Testis (tissue), 3 donors: ENCODE data around the gene TAF1. TPM values are rescaled to one million over a fixed set of nuclear protein-coding genes. Genes with fewer than 3 reads are reported as not detected.
"Not testable (repeated sequence)": the region's sequence is repeated elsewhere in the genome, so short reads cannot be mapped to it uniquely, and the experiment has no call there.

Experiments
- DNase-seq: peaks from one replicate; pipeline ENCODE4 v3.0.0-alpha.2; 2019
- H3K27ac ChIP-seq, 2 donors: fragments of 200-600 bp; sonication (generic); one replicate each; pipeline ENCODE4 v1.5.1; 2019
- H3K27me3 ChIP-seq: fragments of 200-600 bp; sonication (generic); one replicate; pipeline ENCODE4 v1.5.1; 2019
- H3K36me3 ChIP-seq: fragments of 200-600 bp; sonication (generic); one replicate; pipeline ENCODE4 v1.5.1; 2017; ENCODE audit warnings: low read depth; ENCODE audit errors: missing control alignments
- H3K4me1 ChIP-seq: fragments of 200-600 bp; sonication (generic); one replicate; pipeline ENCODE4 v1.5.1; 2019
- H3K4me3 ChIP-seq, 2 donors: fragments of 200-600 bp; sonication (generic); one replicate each; pipeline ENCODE4 v1.5.1; 2017 to 2019
- H3K9me3 ChIP-seq: fragments of 200-600 bp; sonication (generic); one replicate; pipeline ENCODE4 v1.5.1; 2017
- CTCF ChIP-seq, 3 experiments: fragments of 450-650 bp in 2 of 3; fragments of 200-600 bp in 1 of 3; sonication (generic) in 1 of 3; IDR thresholded peaks; one replicate each; pipeline ENCODE4 v1.5.1; 2016 to 2019; ENCODE audit warnings: antibody characterized with exemption in 3 of 3, mild to moderate bottlenecking in 2 of 3, moderate library complexity in 1 of 3
- POLR2A ChIP-seq: fragments of 450-650 bp; IDR thresholded peaks from one replicate; pipeline ENCODE4 v1.6.1; 2017; ENCODE audit warnings: antibody characterized with exemption, mild to moderate bottlenecking, moderate library complexity
- WGBS, 2 donors: methylation state at CpG; one replicate each; pipeline ENCODE4 v1.1.5; 2018; 5-methylcytosine and 5-hydroxymethylcytosine counted together
- intact Hi-C: fragments of 100-400 bp; cut with DNase I; formaldehyde crosslinking; loops from one replicate; pipeline ENCODE4 v1.15.1; 2023; ENCODE audit warnings: low total_unique reads
- polyA plus RNA-seq: library from polyadenylated mRNA; stranded (reverse); fragments of 350-450 nt; fragmentation: Illumina TruSeq; extraction: RNeasy Lipid Tissue Mini Kit (QIAGEN cat#74804); gene quantifications from one replicate; pipeline ENCODE4 v1.2.3, GENCODE V29; 2014; ENCODE audit warnings: low read depth, low replicate concordance; ENCODE audit not compliant: insufficient read depth
- total RNA-seq, 2 donors: library from RNA; depleted of rRNA; stranded (reverse); fragments of >200 nt; gene quantifications; one replicate each; pipeline ENCODE4 v1.2.3, GENCODE V29; 2016

The TAF1 gene
- total and polyA plus RNA-seq, 3 donors from 2014 or later: 21.4 to 78.4 (median 74.9) TPM

- Histone ChIP-seq H3K4me3 (no peak overlapping the region), H3K9me3 (no peaks in the 10 kb centered on the region), H3K27me3 (no peaks in the 10 kb centered on the region), H3K36me3 (no peaks in the 10 kb centered on the region), H3K4me1 (no peaks in the 10 kb centered on the region), H3K27ac (no peak overlapping the region)
- DNase-seq: no peak
- TF ChIP-seq POLR2A (no peak), CTCF (IDR thresholded peaks at IDR 0.05) (no peak)
- WGBS, 2 donors: 98% methylated on average over 3 of the region's 3 CpGs
- intact Hi-C loops: no loop called here
Observed at GRCh38 chrX:71326394-71326793, 39.8 kb upstream of the TAF1 start.

GRCh38 chrX:71349151-71349665, 16.9 kb upstream of the TAF1 start:
- intact Hi-C loops, H3K4me3 ChIP-seq, DNase-seq, H3K9me3 ChIP-seq, H3K4me1 ChIP-seq, H3K27me3 ChIP-seq, H3K36me3 ChIP-seq, H3K27ac ChIP-seq: not testable (repeated sequence)
- 46 to 51% methylated on average over 2 to 3 of the region's 5 CpGs for WGBS, 2 donors

GRCh38 chrX:71349867-71350266, 16.3 kb upstream of the TAF1 start:
- H3K36me3 ChIP-seq, H3K4me1 ChIP-seq, intact Hi-C loops, DNase-seq, H3K4me3 ChIP-seq, H3K27ac ChIP-seq, H3K9me3 ChIP-seq, H3K27me3 ChIP-seq: not testable (repeated sequence)
- no CpG with 5 or more reads among the region's 6 CpGs for WGBS, 2 donors

GRCh38 chrX:71352439-71352838, 13.7 kb upstream of the TAF1 start:
- DNase-seq: not testable (repeated sequence)

GRCh38 chrX:71364221-71364620, 1.9 kb upstream of the TAF1 start:
- 59 to 87% methylated on average over 7 to 14 of the region's 14 CpGs for WGBS, 2 donors
- intact Hi-C loops: no loop called here
- Histone ChIP-seq H3K27ac (no peak overlapping the region), H3K36me3 (no peaks in the 10 kb centered on the region), H3K9me3 (no peaks in the 10 kb centered on the region), H3K4me3 (no peak overlapping the region), H3K27me3 (no peaks in the 10 kb centered on the region), H3K4me1 (no peaks in the 10 kb centered on the region)
- TF ChIP-seq CTCF (IDR thresholded peaks at IDR 0.05): no peak
- no peak for DNase-seq

More at GRCh38 chrX:71352439-71352838, 13.7 kb upstream of the TAF1 start:
- H3K9me3 ChIP-seq, intact Hi-C loops, H3K4me3 ChIP-seq, H3K4me1 ChIP-seq, H3K36me3 ChIP-seq, H3K27ac ChIP-seq, H3K27me3 ChIP-seq: not testable (repeated sequence)
- 91 to 96% methylated on average over 4 to 5 of the region's 5 CpGs for WGBS, 2 donors

- no peaks in the 10 kb centered on the region for H3K4me1 ChIP-seq
- H3K27ac ChIP-seq: peak overlapping the region; percentile 21 to 84
- H3K27me3 ChIP-seq: no peaks in the 10 kb centered on the region
- intact Hi-C loops: no loop called here
- no peaks in the 10 kb centered on the region for H3K36me3 ChIP-seq
- no peak for TF ChIP-seq POLR2A
- no peak for TF ChIP-seq CTCF (IDR thresholded peaks at IDR 0.05)
- no peaks in the 10 kb centered on the region for H3K9me3 ChIP-seq
- H3K4me3 ChIP-seq: peak overlapping the region; percentile 53 to 71
- no peak for DNase-seq
- 0 to 1% methylated on average over 5 to 16 of the region's 16 CpGs for WGBS, 2 donors
Observed at GRCh38 chrX:71365356-71365874, 742 bp upstream of the TAF1 start.
